Neural cell (in vitro differentiated cells): ENCODE data around the gene SLC25A36. TPM values are rescaled to one million over a fixed set of nuclear protein-coding genes. Genes with fewer than 3 reads are reported as not detected.

Experiments
- H2AFZ ChIP-seq: fragments of 200-600, 300-800 bp; sonication (generic), shearing (Covaris generic); 2 replicates; pipeline ENCODE4 v1.6.0; 2014; ENCODE audit warnings: low read depth, mild to moderate bottlenecking, antibody characterized with exemption, low read length, moderate library complexity
- H3F3A ChIP-seq: fragments of 200-600 bp; shearing (Covaris generic); 2 replicates; pipeline ENCODE4 v1.6.1; 2016; ENCODE audit warnings: mild to moderate bottlenecking, moderate library complexity, mixed read lengths, antibody characterized with exemption, low read length; ENCODE audit not compliant: insufficient read depth, poor library complexity, severe bottlenecking
- H3K27ac ChIP-seq: fragments of 200-600, 300-800 bp; sonication (generic), shearing (Covaris generic); 2 replicates; pipeline ENCODE4 v1.5.1; 2014; ENCODE audit warnings: mild to moderate bottlenecking, low read length, moderate library complexity
- H3K27me3 ChIP-seq: fragments of 300-800, 200-600 bp; sonication (generic), shearing (Covaris generic); 2 replicates; pipeline ENCODE4 v1.6.0; 2014; ENCODE audit warnings: mild to moderate bottlenecking, low read depth, low read length, moderate library complexity; ENCODE audit not compliant: insufficient read depth
- H3K36me3 ChIP-seq: fragments of 300-800, 200-600 bp; sonication (generic), shearing (Covaris generic); 2 replicates; pipeline ENCODE4 v1.5.1; 2014; ENCODE audit warnings: mild to moderate bottlenecking, antibody characterized with exemption, low read length, moderate library complexity; ENCODE audit not compliant: insufficient read depth
- H3K4me2 ChIP-seq: fragments of 300-800, 200-600 bp; sonication (generic), shearing (Covaris generic); 2 replicates; pipeline ENCODE4 v1.6.0; 2014; ENCODE audit warnings: mild to moderate bottlenecking, low read length
- H3K4me3 ChIP-seq: fragments of 300-800, 200-600 bp; sonication (generic), shearing (Covaris generic); 2 replicates; pipeline ENCODE4 v1.5.1; 2014; ENCODE audit warnings: mild to moderate bottlenecking, low read length, moderate library complexity
- H3K79me2 ChIP-seq: fragments of 200-600 bp; shearing (Covaris generic); replicated peaks from 2 replicates; pipeline ENCODE4 v1.6.0; 2014; ENCODE audit warnings: mild to moderate bottlenecking, low read length, moderate library complexity; ENCODE audit not compliant: insufficient read depth
- H3K9ac ChIP-seq: fragments of 300-800, 200-600 bp; sonication (generic), shearing (Covaris generic); 2 replicates; pipeline ENCODE4 v1.6.1; 2016; ENCODE audit warnings: mild to moderate bottlenecking, low read length, mixed read lengths
- H3K9me2 ChIP-seq: fragments of 200-600 bp; shearing (Covaris generic); 2 replicates; pipeline ENCODE4 v1.6.1; 2016; ENCODE audit warnings: mild to moderate bottlenecking, low read length, mixed read lengths; ENCODE audit not compliant: insufficient read depth
- H3K9me3 ChIP-seq: fragments of 200-600, 300-800 bp; sonication (generic), shearing (Covaris generic); 2 replicates; pipeline ENCODE4 v1.6.1; 2016; ENCODE audit warnings: mild to moderate bottlenecking, mixed run types, low read length, moderate library complexity, mixed read lengths
- H4K20me1 ChIP-seq: fragments of 200-600 bp; shearing (Covaris generic); 2 replicates; pipeline ENCODE4 v1.6.1; 2016; ENCODE audit warnings: mild to moderate bottlenecking, mixed run types; ENCODE audit not compliant: insufficient read depth
- EZH2 ChIP-seq: fragments of 200-600, 300-800 bp; shearing (Covaris generic), sonication (generic); IDR thresholded peaks from 2 replicates; pipeline ENCODE4 v1.6.1; 2014; ENCODE audit warnings: antibody characterized with exemption, low read length, borderline replicate concordance, mild to moderate bottlenecking; ENCODE audit not compliant: insufficient read depth, poor library complexity, severe bottlenecking
- POLR2AphosphoS5 ChIP-seq: IDR thresholded peaks from 2 replicates; pipeline ENCODE4 v1.6.1; 2012
- RAD21 ChIP-seq: fragments of 450-650 bp; conservative IDR thresholded peaks from 2 replicates; pipeline ENCODE4 v1.6.1; 2014; ENCODE audit warnings: antibody characterized with exemption, mild to moderate bottlenecking, moderate library complexity
- SMC3 ChIP-seq: fragments of 450-650 bp; conservative IDR thresholded peaks from 2 replicates; pipeline ENCODE4 v1.6.1; 2014; ENCODE audit warnings: antibody characterized with exemption, mild to moderate bottlenecking, moderate library complexity; ENCODE audit not compliant: poor library complexity
- TAF1 ChIP-seq: IDR thresholded peaks from 2 replicates; pipeline ENCODE4 v1.6.1; 2012; ENCODE audit warnings: low read depth
- polyA plus RNA-seq: library from polyadenylated mRNA; depleted of rRNA; stranded (reverse); fragments of >200 nt; gene quantifications from 2 replicates; pipeline ENCODE4 v1.2.3, GENCODE V29; 2014
- TF ChIP-seq, protein P1 (sequence below): fragments of 450-650 bp; IDR thresholded peaks from 2 replicates; pipeline ENCODE4 v1.5.1; 2014; ENCODE audit warnings: antibody characterized with exemption, mild to moderate bottlenecking, moderate library complexity; ENCODE audit not compliant: poor library complexity, severe bottlenecking
- TF ChIP-seq, protein P2 (sequence below): IDR thresholded peaks from 2 replicates; pipeline ENCODE4 v1.6.1; 2012; ENCODE audit warnings: borderline replicate concordance

Gene SLC25A36
- polyA plus RNA-seq, 1 donor from 2014 or later = 227 TPM

DNA sequence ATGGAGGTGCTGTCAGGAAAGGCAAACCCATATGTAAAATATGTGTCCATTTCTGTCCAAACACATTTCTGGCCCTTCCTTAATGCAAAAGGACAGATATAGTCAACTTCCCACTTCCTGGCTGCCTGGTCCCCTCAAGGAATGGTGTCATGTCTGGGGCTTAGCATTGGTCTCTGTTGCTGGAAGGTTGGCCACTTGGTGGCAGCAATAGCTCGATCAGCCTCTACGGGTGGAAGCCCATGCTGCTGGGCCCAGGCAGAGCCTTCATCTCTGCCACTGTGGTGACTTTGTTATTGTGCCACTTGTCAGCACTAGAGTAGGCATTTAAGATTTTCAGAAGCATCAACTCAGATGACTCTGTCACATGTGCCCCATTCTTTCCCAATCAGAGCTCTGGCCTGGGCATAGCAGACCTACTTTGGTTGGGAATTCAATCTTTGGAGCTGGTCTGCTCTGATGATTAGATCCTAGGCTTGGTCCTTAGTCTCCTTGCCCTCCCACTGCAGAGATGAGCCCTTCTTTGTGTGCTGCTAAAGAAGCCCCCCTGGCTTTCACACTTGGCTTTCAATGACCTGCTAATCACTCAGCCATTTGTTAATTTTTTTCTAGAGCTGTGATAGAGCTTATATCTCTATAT lies 58.5 kb downstream of the SLC25A36 start:
- Histone ChIP-seq H3K27me3 (no peaks in the 10 kb centered on the region), H3K9ac (no peak overlapping the region), H3K79me2 (no peaks in the 10 kb centered on the region), H2AFZ (no peak overlapping the region), H3K36me3 (no peaks in the 10 kb centered on the region), H3F3A (no peaks in the 10 kb centered on the region), H3K9me2 (no peaks in the 10 kb centered on the region), H3K4me2 (no peak overlapping the region), H3K4me3 (no peak overlapping the region), H4K20me1 (no peaks in the 10 kb centered on the region), H3K9me3 (no peaks in the 10 kb centered on the region), H3K27ac (no peak overlapping the region)
- TF ChIP-seq, protein P1, sequence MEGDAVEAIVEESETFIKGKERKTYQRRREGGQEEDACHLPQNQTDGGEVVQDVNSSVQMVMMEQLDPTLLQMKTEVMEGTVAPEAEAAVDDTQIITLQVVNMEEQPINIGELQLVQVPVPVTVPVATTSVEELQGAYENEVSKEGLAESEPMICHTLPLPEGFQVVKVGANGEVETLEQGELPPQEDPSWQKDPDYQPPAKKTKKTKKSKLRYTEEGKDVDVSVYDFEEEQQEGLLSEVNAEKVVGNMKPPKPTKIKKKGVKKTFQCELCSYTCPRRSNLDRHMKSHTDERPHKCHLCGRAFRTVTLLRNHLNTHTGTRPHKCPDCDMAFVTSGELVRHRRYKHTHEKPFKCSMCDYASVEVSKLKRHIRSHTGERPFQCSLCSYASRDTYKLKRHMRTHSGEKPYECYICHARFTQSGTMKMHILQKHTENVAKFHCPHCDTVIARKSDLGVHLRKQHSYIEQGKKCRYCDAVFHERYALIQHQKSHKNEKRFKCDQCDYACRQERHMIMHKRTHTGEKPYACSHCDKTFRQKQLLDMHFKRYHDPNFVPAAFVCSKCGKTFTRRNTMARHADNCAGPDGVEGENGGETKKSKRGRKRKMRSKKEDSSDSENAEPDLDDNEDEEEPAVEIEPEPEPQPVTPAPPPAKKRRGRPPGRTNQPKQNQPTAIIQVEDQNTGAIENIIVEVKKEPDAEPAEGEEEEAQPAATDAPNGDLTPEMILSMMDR = peak; percentile 82
- TF ChIP-seq SMC3 = peak; percentile 88
- no peak for TF ChIP-seq TAF1
- peak; percentile 86 for TF ChIP-seq RAD21

DNA sequence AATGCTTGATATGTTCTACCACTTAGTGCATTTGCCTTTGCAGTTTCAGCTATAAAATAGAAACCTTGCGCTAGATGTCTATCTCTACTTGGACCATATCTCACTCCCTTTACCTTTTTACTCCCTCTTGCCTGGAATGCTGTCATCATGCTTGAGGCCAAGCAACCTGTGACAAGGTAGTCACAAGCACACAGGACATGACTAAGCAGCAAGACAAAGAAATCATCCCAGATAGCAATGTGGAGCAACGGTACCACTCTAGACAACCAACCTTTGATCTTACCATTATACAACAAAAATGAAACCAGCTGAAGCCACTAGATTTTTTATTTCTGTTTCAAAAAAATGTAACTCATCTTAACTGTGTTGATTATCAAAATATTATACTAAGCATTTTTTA lies 59.0 kb downstream of the SLC25A36 start:
- Histone ChIP-seq H2AFZ (no peak overlapping the region), H3F3A (no peaks in the 10 kb centered on the region), H3K9me3 (no peaks in the 10 kb centered on the region), H3K9me2 (no peaks in the 10 kb centered on the region), H3K4me2 (no peak overlapping the region), H3K4me3 (no peak overlapping the region), H4K20me1 (no peaks in the 10 kb centered on the region), H3K27me3 (no peaks in the 10 kb centered on the region), H3K36me3 (no peaks in the 10 kb centered on the region), H3K27ac (no peak overlapping the region), H3K9ac (no peak overlapping the region), H3K79me2 (no peaks in the 10 kb centered on the region)
- TF ChIP-seq TAF1 = no peak
- TF ChIP-seq, protein P2, sequence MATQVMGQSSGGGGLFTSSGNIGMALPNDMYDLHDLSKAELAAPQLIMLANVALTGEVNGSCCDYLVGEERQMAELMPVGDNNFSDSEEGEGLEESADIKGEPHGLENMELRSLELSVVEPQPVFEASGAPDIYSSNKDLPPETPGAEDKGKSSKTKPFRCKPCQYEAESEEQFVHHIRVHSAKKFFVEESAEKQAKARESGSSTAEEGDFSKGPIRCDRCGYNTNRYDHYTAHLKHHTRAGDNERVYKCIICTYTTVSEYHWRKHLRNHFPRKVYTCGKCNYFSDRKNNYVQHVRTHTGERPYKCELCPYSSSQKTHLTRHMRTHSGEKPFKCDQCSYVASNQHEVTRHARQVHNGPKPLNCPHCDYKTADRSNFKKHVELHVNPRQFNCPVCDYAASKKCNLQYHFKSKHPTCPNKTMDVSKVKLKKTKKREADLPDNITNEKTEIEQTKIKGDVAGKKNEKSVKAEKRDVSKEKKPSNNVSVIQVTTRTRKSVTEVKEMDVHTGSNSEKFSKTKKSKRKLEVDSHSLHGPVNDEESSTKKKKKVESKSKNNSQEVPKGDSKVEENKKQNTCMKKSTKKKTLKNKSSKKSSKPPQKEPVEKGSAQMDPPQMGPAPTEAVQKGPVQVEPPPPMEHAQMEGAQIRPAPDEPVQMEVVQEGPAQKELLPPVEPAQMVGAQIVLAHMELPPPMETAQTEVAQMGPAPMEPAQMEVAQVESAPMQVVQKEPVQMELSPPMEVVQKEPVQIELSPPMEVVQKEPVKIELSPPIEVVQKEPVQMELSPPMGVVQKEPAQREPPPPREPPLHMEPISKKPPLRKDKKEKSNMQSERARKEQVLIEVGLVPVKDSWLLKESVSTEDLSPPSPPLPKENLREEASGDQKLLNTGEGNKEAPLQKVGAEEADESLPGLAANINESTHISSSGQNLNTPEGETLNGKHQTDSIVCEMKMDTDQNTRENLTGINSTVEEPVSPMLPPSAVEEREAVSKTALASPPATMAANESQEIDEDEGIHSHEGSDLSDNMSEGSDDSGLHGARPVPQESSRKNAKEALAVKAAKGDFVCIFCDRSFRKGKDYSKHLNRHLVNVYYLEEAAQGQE = no peak
- no peak for TF ChIP-seq RAD21
- TF ChIP-seq EZH2 = no peak
- TF ChIP-seq SMC3 = no peak
- TF ChIP-seq POLR2AphosphoS5 = no peak

DNA sequence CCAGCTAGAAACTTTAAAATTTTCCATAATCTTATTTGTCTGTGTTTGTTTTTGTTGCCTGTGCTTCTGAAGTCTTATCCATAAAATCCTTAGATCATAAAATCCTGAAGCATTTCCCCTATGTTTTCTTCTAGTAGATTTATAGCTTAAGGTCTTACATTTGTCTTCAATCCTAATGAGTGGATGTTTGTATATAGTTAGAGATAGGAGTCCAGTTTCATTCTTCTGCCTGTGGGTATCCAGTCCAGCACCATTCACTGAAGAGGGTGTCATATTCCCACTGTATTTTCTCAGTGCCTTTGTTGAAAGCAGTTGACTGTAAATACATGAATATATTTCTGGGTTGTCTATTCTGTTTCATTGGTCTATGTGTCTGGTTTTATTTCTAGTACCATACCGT lies 64.7 kb downstream of the SLC25A36 start:
- Histone ChIP-seq H3F3A (no peaks in the 10 kb centered on the region), H3K9me3 (no peaks in the 10 kb centered on the region), H3K36me3 (no peaks in the 10 kb centered on the region), H3K4me3 (no peak overlapping the region), H3K9ac (no peak overlapping the region), H3K27ac (no peak overlapping the region), H3K27me3 (no peaks in the 10 kb centered on the region), H3K9me2 (no peaks in the 10 kb centered on the region), H2AFZ (no peak overlapping the region), H3K4me2 (no peak overlapping the region), H3K79me2 (no peaks in the 10 kb centered on the region), H4K20me1 (no peaks in the 10 kb centered on the region)
- no peak for TF ChIP-seq TAF1
- no peak for TF ChIP-seq POLR2AphosphoS5
